ENCODE data around the gene SPHK1. TPM values are rescaled to one million over a fixed set of nuclear protein-coding genes. Genes with fewer than 3 reads are reported as not detected.
"Not testable (repeated sequence)": the region's sequence is repeated elsewhere in the genome, so short reads cannot be mapped to it uniquely, and the experiment has no call there.

Gene SPHK1
- total and polyA plus RNA-seq, 7 experiments from 2014 or later: 0.43 to 14.1 (median 0.57) TPM

GRCh38 chr17:76345377-76345974 is 38.9 kb upstream of the SPHK1 start:
- Histone ChIP-seq H3K27ac (ENCODE audit: low read depth, low read length) (no peak overlapping the region), H3K4me3 (ENCODE audit: low read length) (no peak overlapping the region), H3K27me3 (ENCODE audit: control insufficient read depth in 2 of 2, insufficient read depth in 2 of 2, low read length in 2 of 2) (no peaks in the 10 kb centered on the region), H3K36me3 (ENCODE audit: control insufficient read depth in 2 of 3, insufficient read depth in 3 of 3, low read length in 3 of 3) (peaks cover 0 to 38% (median 5%) of the 10 kb centered on the region in 3 experiments), H3K4me1 (ENCODE audit: control insufficient read depth in 2 of 2, insufficient read depth in 2 of 2, low read length in 2 of 2) (no peaks in the 10 kb centered on the region), H3K9me3 (ENCODE audit: control insufficient read depth in 2 of 3, low read length in 3 of 3) (no peaks in the 10 kb centered on the region)
- intact Hi-C loops (cut with micrococcal nuclease): no loop called here
- Mint-ChIP-seq H3K9me3 (no peaks in the 10 kb centered on the region), H3K4me1 (peaks cover 0 to 4% (median 0%) of the 10 kb centered on the region in 7 donors), H3K27ac (no peak overlapping the region), H3K4me3 (no peak overlapping the region), H3K36me3 (peaks cover 15 to 39% (median 26%) of the 10 kb centered on the region in 5 donors), H3K27me3 (no peaks in the 10 kb centered on the region)
- ChIA-PET CTCF (interaction anchor here (0.7 to 1.1 kb wide), 2 partner anchors 40 to 278 kb away, joined by 3 to 4 read pairs; no protein-coding TSS in a partner anchor), POLR2A (no interaction called here)
- ATAC-seq (no peak), DNase-seq (no peak)

GRCh38 chr17:76346936-76347335 is 37.5 kb upstream of the SPHK1 start:
- peaks cover 0 to 36% (median 5%) of the 10 kb centered on the region in 3 experiments for H3K36me3 ChIP-seq (ENCODE audit: control insufficient read depth in 2 of 3, insufficient read depth in 3 of 3, low read length in 3 of 3)
- H3K27me3 Mint-ChIP-seq; CTCF ChIA-PET; POLR2A ChIA-PET; H3K9me3 Mint-ChIP-seq; H3K4me3 Mint-ChIP-seq; intact Hi-C loops (cut with micrococcal nuclease); H3K27me3 ChIP-seq (ENCODE audit: control insufficient read depth in 2 of 2, insufficient read depth in 2 of 2, low read length in 2 of 2); H3K4me1 ChIP-seq (ENCODE audit: control insufficient read depth in 2 of 2, insufficient read depth in 2 of 2, low read length in 2 of 2); H3K27ac ChIP-seq (ENCODE audit: low read depth, low read length); H3K27ac Mint-ChIP-seq; DNase-seq; H3K9me3 ChIP-seq (ENCODE audit: control insufficient read depth in 2 of 3, low read length in 3 of 3); H3K4me3 ChIP-seq (ENCODE audit: low read length); ATAC-seq: not testable (repeated sequence)
- Mint-ChIP-seq H3K36me3 (peaks cover 14 to 36% (median 25%) of the 10 kb centered on the region in 5 donors), H3K4me1 (peaks cover 3 to 12% (median 6%) of the 10 kb centered on the region in 7 donors)

GRCh38 chr17:76350463-76350862 is 33.9 kb upstream of the SPHK1 start:
- Mint-ChIP-seq H3K4me1 (peaks cover 13 to 30% (median 20%) of the 10 kb centered on the region in 7 donors), H3K4me3 (peak overlapping the region in 1 of 10 donors; percentile 89), H3K9me3 (no peaks in the 10 kb centered on the region), H3K27ac (no peak overlapping the region), H3K27me3 (no peaks in the 10 kb centered on the region), H3K36me3 (peaks cover 10 to 26% (median 19%) of the 10 kb centered on the region in 5 donors)
- intact Hi-C loops (cut with micrococcal nuclease): loop anchor here (5.0 kb wide), 5 partner anchors 102 to 683 kb away; partner anchors contain the start of genes FBF1 (in 1 of the 2), MFSD11 (in 1 of the 2), RECQL5 (in 1 of the 2) and SAP30BP (in 1 of the 2)
- H3K27ac ChIP-seq (ENCODE audit: low read depth, low read length): no peak overlapping the region
- H3K36me3 ChIP-seq (ENCODE audit: control insufficient read depth in 2 of 3, insufficient read depth in 3 of 3, low read length in 3 of 3): peaks cover 0 to 27% (median 5%) of the 10 kb centered on the region in 3 experiments
- no peaks in the 10 kb centered on the region for H3K27me3 ChIP-seq (ENCODE audit: control insufficient read depth in 2 of 2, insufficient read depth in 2 of 2, low read length in 2 of 2)
- H3K4me1 ChIP-seq (ENCODE audit: control insufficient read depth in 2 of 2, insufficient read depth in 2 of 2, low read length in 2 of 2): no peaks in the 10 kb centered on the region
- no peaks in the 10 kb centered on the region for H3K9me3 ChIP-seq (ENCODE audit: control insufficient read depth in 2 of 3, low read length in 3 of 3)
- POLR2A ChIA-PET: no interaction called here
- DNase-seq (no peak), ATAC-seq (no peak)
- no peak overlapping the region for H3K4me3 ChIP-seq (ENCODE audit: low read length)
- CTCF ChIA-PET: no interaction called here

GRCh38 chr17:76351526-76352071 is 32.8 kb upstream of the SPHK1 start:
- peaks cover 13 to 30% (median 19%) of the 10 kb centered on the region in 7 donors for H3K4me1 Mint-ChIP-seq
- no peaks in the 10 kb centered on the region for H3K27me3 Mint-ChIP-seq
- H3K4me3 ChIP-seq (ENCODE audit: low read length): no peak overlapping the region
- H3K27me3 ChIP-seq (ENCODE audit: control insufficient read depth in 2 of 2, insufficient read depth in 2 of 2, low read length in 2 of 2): no peaks in the 10 kb centered on the region
- DNase-seq (no peak), ATAC-seq (no peak)
- H3K36me3 Mint-ChIP-seq: peaks cover 4 to 14% (median 10%) of the 10 kb centered on the region in 5 donors
- peaks cover 0 to 16% (median 1%) of the 10 kb centered on the region in 3 experiments for H3K36me3 ChIP-seq (ENCODE audit: control insufficient read depth in 2 of 3, insufficient read depth in 3 of 3, low read length in 3 of 3)
- H3K9me3 ChIP-seq (ENCODE audit: control insufficient read depth in 2 of 3, low read length in 3 of 3): no peaks in the 10 kb centered on the region
- intact Hi-C loops (cut with micrococcal nuclease): loop anchor here (5.0 kb wide), 5 partner anchors 101 to 684 kb away; partner anchors contain the start of genes FBF1 (in 1 of the 2), MFSD11 (in 1 of the 2), RECQL5 (in 1 of the 2) and SAP30BP (in 1 of the 2)
- H3K9me3 Mint-ChIP-seq: no peaks in the 10 kb centered on the region
- peak overlapping the region; percentile 15 to 95 (median 84) for H3K4me3 Mint-ChIP-seq
- H3K27ac ChIP-seq (ENCODE audit: low read depth, low read length): no peak overlapping the region
- ChIA-PET CTCF (interaction anchor here (0.6 kb wide), 1 partner anchor 244 kb away, joined by 4 read pairs; no protein-coding TSS in a partner anchor), POLR2A (interaction anchor here (1.0 to 1.6 kb wide), 2 partner anchors 14 to 33 kb away, joined by 3 to 4 read pairs; partner anchors contain the start of gene SPHK1)
- H3K4me1 ChIP-seq (ENCODE audit: control insufficient read depth in 2 of 2, insufficient read depth in 2 of 2, low read length in 2 of 2): no peaks in the 10 kb centered on the region
- H3K27ac Mint-ChIP-seq: peak overlapping the region in 1 of 9 donors; percentile 60

GRCh38 chr17:76353004-76353598 is 31.3 kb upstream of the SPHK1 start:
- H3K27ac ChIP-seq (ENCODE audit: low read depth, low read length): peak overlapping the region; percentile 81
- peak overlapping the region; percentile 89 to 99 (median 94) for H3K4me3 Mint-ChIP-seq
- no peak for ATAC-seq
- peaks cover 0 to 7% (median 0%) of the 10 kb centered on the region in 3 experiments for H3K36me3 ChIP-seq (ENCODE audit: control insufficient read depth in 2 of 3, insufficient read depth in 3 of 3, low read length in 3 of 3)
- H3K27me3 ChIP-seq (ENCODE audit: control insufficient read depth in 2 of 2, insufficient read depth in 2 of 2, low read length in 2 of 2): no peaks in the 10 kb centered on the region
- peak overlapping the region; percentile 97 for H3K4me3 ChIP-seq (ENCODE audit: low read length)
- no peaks in the 10 kb centered on the region for H3K27me3 Mint-ChIP-seq
- peak overlapping the region in 7 of 9 donors; percentile 51 to 100 (median 82) for H3K27ac Mint-ChIP-seq
- H3K9me3 Mint-ChIP-seq: no peaks in the 10 kb centered on the region
- H3K4me1 Mint-ChIP-seq: peaks cover 13 to 35% (median 19%) of the 10 kb centered on the region in 7 donors
- DNase-seq: peak in 4 of 9 donors; percentile 6 to 52 (median 10)
- no peaks in the 10 kb centered on the region for H3K4me1 ChIP-seq (ENCODE audit: control insufficient read depth in 2 of 2, insufficient read depth in 2 of 2, low read length in 2 of 2)
- H3K36me3 Mint-ChIP-seq: peaks cover 0 to 4% (median 0%) of the 10 kb centered on the region in 5 donors
- CTCF ChIA-PET: interaction anchor here (0.6 to 0.7 kb wide), 3 partner anchors 10 to 324 kb away, joined by 3 to 4 read pairs (median 3); no protein-coding TSS in a partner anchor
- H3K9me3 ChIP-seq (ENCODE audit: control insufficient read depth in 2 of 3, low read length in 3 of 3): no peaks in the 10 kb centered on the region
- POLR2A ChIA-PET: interaction anchor here (0.6 to 1.6 kb wide), 10 partner anchors 13 to 765 kb away, joined by 3 to 8 read pairs (median 3); partner anchors contain the start of genes EXOC7 and SPHK1
- intact Hi-C loops (cut with micrococcal nuclease): loop anchor here (1.0 to 5.0 kb wide), 8 partner anchors 32 to 686 kb away; partner anchors contain the start of genes UBE2O (in 2 of the 2), FBF1 (in 1 of the 2), FOXJ1 (in 1 of the 2) and MFSD11 (in 1 of the 2)
